HCT116 (cell line): ENCODE results near the gene ICOSLG.
"Not testable (repeated sequence)": the region's sequence is repeated elsewhere in the genome, so short reads cannot be mapped to it uniquely, and the experiment has no call there.

ENCODE experiments used
- CBX3 ChIP-seq: IDR thresholded peaks from 2 replicates; pipeline ENCODE4 v1.6.1; 2012; ENCODE audit warnings: low read depth
- CTCF ChIP-seq, 3 experiments: fragments of 200-600 bp in 1 of 3; sonication (generic) in 1 of 3; IDR thresholded peaks in 2 of 3; conservative IDR thresholded peaks in 1 of 3; 2 replicates each; pipeline ENCODE4 v1.5.1; 2012 to 2017; ENCODE audit warnings: low read depth in 2 of 3, low read length in 2 of 3, antibody characterized with exemption in 1 of 3, borderline replicate concordance in 1 of 3, control low read depth in 1 of 3, mild to moderate bottlenecking in 1 of 3, mixed read lengths in 1 of 3, mixed run types in 1 of 3, moderate library complexity in 1 of 3; ENCODE audit not compliant: insufficient read depth in 1 of 3
- ELF1 ChIP-seq: IDR thresholded peaks from 2 replicates; pipeline ENCODE4 v1.6.1; 2012; ENCODE audit warnings: low read depth, borderline replicate concordance
- EZH2 ChIP-seq: fragments of 200-600 bp; sonication (generic); IDR thresholded peaks from 2 replicates; pipeline ENCODE4 v1.6.1; 2017; ENCODE audit warnings: antibody characterized with exemption, mixed run types
- POLR2A ChIP-seq: IDR thresholded peaks from 2 replicates; pipeline ENCODE4 v1.7.0; 2011; ENCODE audit warnings: borderline replicate concordance; ENCODE audit not compliant: insufficient read depth, insufficient read length; ENCODE audit errors: extremely low read depth
- POLR2AphosphoS5 ChIP-seq: IDR thresholded peaks from 2 replicates; pipeline ENCODE4 v1.6.1; 2011; ENCODE audit warnings: mild to moderate bottlenecking, low read depth, low read length, moderate library complexity
- REST ChIP-seq: IDR thresholded peaks from 2 replicates; pipeline ENCODE4 v1.6.1; 2012; ENCODE audit warnings: low read depth
- SP1 ChIP-seq: IDR thresholded peaks from 2 replicates; pipeline ENCODE4 v1.6.1; 2012; ENCODE audit warnings: low read depth

GRCh38 chr21:44240842-44241241, at the start of gene ICOSLG:
- TF ChIP-seq POLR2A; POLR2AphosphoS5; REST; CTCF (IDR thresholded peaks at IDR 0.05 in 2 of 3, conservative IDR thresholded peaks at IDR 0.05 in 1 of 3; ENCODE audit: borderline replicate concordance in 1 of 3, insufficient read depth in 1 of 3, low read depth in 2 of 3, low read length in 2 of 3); ELF1; CBX3; EZH2; SP1: not testable (repeated sequence)
